ENCODE measurements around the gene SLCO4A1. TPM values are rescaled to one million over a fixed set of nuclear protein-coding genes. Genes with fewer than 3 reads are reported as not detected.
A peak's percentile ranks its signal among the peaks of the same experiment; 100 is the strongest.

Gene SLCO4A1
- total RNA-seq, 3 donors from 2014 or later = 13.3 to 18.5 (median 15.0) TPM

DNA sequence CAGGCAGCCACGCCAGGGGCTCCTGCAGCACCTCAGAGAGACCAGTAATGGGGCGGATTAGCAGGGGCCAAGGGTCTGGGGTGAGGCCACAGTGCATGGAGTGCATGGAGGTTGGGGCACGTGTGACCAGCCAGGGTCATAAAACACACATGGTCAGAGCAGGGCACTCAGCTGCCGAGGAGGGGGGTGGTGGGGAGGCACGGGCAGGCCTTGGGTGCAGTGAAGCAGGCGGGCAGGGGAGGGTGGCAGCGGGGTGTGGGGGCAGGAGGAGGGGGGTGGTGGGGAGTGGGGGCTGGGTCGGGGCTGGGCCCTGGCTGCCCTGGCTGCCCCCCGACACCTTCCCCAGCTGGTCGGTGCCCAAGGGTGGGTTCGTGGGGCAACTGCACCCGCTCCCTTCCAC, 42.7 kb downstream of the SLCO4A1 start:
- DNase-seq (no peak), ATAC-seq (no peak)
- peaks cover 9% of the 10 kb centered on the region for H3K4me1 ChIP-seq (ENCODE audit: low read depth)
- no peak overlapping the region for H3K4me3 ChIP-seq
- no peaks in the 10 kb centered on the region for H3K36me3 ChIP-seq (ENCODE audit: low read depth)
- TF ChIP-seq, protein P1, sequence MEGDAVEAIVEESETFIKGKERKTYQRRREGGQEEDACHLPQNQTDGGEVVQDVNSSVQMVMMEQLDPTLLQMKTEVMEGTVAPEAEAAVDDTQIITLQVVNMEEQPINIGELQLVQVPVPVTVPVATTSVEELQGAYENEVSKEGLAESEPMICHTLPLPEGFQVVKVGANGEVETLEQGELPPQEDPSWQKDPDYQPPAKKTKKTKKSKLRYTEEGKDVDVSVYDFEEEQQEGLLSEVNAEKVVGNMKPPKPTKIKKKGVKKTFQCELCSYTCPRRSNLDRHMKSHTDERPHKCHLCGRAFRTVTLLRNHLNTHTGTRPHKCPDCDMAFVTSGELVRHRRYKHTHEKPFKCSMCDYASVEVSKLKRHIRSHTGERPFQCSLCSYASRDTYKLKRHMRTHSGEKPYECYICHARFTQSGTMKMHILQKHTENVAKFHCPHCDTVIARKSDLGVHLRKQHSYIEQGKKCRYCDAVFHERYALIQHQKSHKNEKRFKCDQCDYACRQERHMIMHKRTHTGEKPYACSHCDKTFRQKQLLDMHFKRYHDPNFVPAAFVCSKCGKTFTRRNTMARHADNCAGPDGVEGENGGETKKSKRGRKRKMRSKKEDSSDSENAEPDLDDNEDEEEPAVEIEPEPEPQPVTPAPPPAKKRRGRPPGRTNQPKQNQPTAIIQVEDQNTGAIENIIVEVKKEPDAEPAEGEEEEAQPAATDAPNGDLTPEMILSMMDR (IDR thresholded peaks at IDR 0.05) = no peak
- intact Hi-C loops (cut with DNase I, micrococcal nuclease) = no loop called here
- H3K9me3 ChIP-seq = no peaks in the 10 kb centered on the region

DNA sequence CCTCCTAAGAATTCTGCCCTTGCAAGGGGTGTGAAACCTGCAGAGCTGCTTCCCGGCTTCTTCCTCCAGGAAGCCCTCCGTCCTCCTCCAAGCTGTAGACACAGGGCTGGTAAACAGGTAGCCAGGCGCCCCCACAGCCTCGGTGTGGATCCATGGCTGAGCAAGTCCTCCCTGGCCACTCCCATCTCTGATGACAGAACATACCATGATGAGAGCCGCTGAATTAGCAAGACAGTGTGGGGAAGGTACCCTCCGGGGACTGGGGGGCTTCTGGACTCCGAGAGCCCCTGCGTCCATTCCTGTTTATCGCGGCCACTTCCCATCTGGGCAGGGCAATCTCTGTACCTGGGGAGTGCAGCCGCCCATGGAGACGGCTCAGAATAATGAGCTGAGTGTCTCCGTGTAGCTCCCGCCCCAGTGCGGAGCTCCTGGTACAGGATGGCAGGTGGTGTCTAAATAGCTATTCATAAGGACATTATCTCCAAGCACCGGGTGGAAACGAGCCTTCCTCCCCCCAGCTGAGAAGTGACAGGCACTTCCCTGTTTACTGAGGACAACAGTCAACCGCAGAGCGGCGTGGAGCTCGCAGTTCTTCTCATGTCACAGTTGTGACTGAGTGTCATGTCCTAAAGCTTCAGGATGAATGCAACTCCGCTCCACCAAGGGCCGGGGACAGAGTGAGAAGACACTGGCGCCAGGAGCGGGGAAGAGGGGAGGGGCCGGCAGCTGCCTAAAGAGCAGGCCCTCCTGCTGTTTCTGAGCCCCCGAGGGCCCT, 43.7 kb downstream of the SLCO4A1 start:
- peaks cover 9% of the 10 kb centered on the region for H3K4me1 ChIP-seq (ENCODE audit: low read depth)
- DNase-seq = peak in 2 of 3 donors; percentile 58 to 67
- TF ChIP-seq, protein P1 (IDR thresholded peaks at IDR 0.05) = no peak
- no peaks in the 10 kb centered on the region for H3K36me3 ChIP-seq (ENCODE audit: low read depth)
- no peak overlapping the region for H3K4me3 ChIP-seq
- intact Hi-C loops (cut with DNase I, micrococcal nuclease) = no loop called here
- ATAC-seq = peak; percentile 78
- H3K9me3 ChIP-seq = no peaks in the 10 kb centered on the region

DNA sequence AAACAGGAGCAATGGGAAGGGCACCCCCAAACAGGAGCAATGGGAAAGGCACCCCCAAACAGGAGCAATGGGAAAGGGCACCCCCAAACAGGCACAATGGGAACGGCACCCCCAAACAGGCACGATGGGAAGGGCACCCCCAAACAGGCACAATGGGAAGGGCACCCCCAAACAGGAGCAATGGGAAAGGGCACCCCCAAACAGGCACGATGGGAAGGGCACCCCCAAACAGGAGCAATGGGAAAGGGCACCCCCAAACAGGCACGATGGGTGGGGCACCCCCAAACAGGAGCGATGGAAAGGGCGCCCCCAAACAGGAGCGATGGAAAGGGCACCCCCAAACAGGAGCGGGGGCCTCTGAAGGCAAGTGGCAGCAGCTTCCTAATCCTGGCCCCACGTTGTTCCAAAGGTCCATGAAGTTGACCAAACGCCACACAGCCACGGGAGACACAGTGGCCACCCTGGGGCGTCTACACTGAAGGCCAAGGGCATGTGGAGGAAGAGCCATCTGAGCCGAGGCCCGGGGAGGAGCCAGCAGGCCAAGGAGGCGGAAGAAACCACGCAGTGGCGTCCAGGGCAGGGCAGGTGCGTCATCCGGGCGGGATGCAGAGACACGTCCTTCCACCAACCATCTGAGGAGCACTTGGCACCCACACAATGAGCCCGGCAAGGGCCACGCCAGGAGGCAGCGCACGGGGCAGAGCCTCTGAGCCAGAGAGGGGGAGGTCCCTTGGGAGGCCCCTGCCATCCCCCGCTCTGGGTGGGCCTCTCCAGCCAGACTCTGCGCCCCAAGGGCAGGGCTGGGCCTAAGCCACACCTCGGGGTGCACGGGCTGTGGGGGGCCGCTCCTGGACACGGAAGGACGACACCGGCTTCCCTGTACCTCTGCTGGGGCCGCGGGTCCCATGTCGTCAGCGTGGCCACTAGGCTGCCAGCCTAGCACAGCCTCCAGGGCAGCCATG, 44.8 kb downstream of the SLCO4A1 start:
- peaks cover 9% of the 10 kb centered on the region for H3K4me1 ChIP-seq (ENCODE audit: low read depth)
- intact Hi-C loops (cut with DNase I, micrococcal nuclease) = no loop called here
- DNase-seq = peak in 2 of 3 donors; percentile 37 to 76
- H3K36me3 ChIP-seq (ENCODE audit: low read depth) = no peaks in the 10 kb centered on the region
- TF ChIP-seq, protein P1 (IDR thresholded peaks at IDR 0.05) = no peak
- peak; percentile 83 for ATAC-seq
- no peak overlapping the region for H3K4me3 ChIP-seq
- H3K9me3 ChIP-seq = no peaks in the 10 kb centered on the region

DNA sequence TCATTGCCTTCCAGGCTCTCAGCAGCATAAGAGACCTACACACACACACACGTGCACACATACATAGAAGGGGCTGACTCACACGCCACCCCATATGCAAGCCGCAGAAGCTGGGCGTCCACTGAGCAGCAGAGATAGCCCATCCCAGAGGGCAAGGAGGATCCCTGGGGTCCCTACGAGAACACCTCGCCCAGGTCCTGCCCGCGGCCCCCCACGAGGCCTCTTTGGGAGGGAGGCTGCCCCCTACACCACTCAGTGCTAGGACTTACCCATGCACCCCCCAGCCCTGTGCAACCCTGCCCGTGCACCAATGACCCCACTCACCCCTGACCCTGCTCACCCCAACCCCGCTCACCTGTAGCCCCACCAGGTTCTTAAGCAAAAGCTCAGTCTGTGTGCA, 45.8 kb downstream of the SLCO4A1 start:
- no peak overlapping the region for H3K4me3 ChIP-seq
- no peaks in the 10 kb centered on the region for H3K36me3 ChIP-seq (ENCODE audit: low read depth)
- peaks cover 9% of the 10 kb centered on the region for H3K4me1 ChIP-seq (ENCODE audit: low read depth)
- ATAC-seq (no peak), DNase-seq (no peak)
- TF ChIP-seq, protein P1 (IDR thresholded peaks at IDR 0.05) = no peak
- intact Hi-C loops (cut with DNase I, micrococcal nuclease) = no loop called here
- no peaks in the 10 kb centered on the region for H3K9me3 ChIP-seq

DNA sequence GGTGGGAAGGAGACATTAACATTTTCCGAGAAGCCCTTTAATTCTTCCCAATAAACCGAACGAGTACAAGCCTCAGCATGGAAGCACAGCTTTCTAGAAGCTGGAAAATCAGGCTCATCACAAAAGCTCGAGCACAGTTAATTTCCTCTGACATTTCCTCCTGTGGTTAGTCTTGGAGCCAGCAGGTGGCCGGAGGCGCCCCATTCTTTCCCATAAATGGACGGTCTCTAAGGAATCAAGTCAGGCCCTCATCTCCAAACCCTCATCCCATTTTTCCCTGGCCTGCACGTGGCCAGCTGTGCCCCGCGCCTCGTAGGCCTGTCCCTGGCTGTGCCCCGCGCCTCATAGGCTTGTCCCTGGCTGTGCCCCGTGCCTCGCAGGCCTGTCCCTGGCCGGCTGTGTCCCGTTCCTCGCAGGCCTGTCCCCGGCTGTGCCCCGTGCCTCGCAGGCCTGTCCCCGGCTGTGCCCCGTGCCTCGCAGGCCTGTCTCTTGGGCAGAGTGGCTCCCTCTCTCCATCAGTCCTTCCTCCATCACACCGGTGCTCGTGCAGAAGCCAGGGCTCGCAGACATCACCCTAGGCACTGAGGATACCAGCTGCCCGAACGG, 46.7 kb downstream of the SLCO4A1 start:
- no peaks in the 10 kb centered on the region for H3K9me3 ChIP-seq
- ATAC-seq (no peak), DNase-seq (no peak)
- no peaks in the 10 kb centered on the region for H3K36me3 ChIP-seq (ENCODE audit: low read depth)
- intact Hi-C loops (cut with DNase I, micrococcal nuclease) = no loop called here
- TF ChIP-seq, protein P1 (IDR thresholded peaks at IDR 0.05) = no peak
- H3K4me1 ChIP-seq (ENCODE audit: low read depth) = peaks cover 9% of the 10 kb centered on the region
- H3K4me3 ChIP-seq = no peak overlapping the region

Measured in mucosa of descending colon (tissue), 3 donors.